Activated naive CD4-positive, alpha-beta T cell treated with anti-CD3 and anti-CD28 coated beads, Interleukin-2, amount 50 U/mL, for 24 hours (primary cell): Measurements from ENCODE around the gene RPL31.

Experiments
- H3K27ac Mint-ChIP-seq: one replicate; pipeline ENCODE4 v1.8.0; 2021; ENCODE audit warnings: mild to moderate bottlenecking, mixed read lengths
- H3K27me3 Mint-ChIP-seq: one replicate; pipeline ENCODE4 v1.8.0; 2021; ENCODE audit warnings: mixed read lengths
- H3K36me3 Mint-ChIP-seq: one replicate; pipeline ENCODE4 v1.8.0; 2021; ENCODE audit warnings: mixed read lengths
- H3K4me1 Mint-ChIP-seq: one replicate; pipeline ENCODE4 v1.8.0; 2021; ENCODE audit warnings: mixed read lengths
- H3K4me3 Mint-ChIP-seq: one replicate; pipeline ENCODE4 v1.8.0; 2021; ENCODE audit warnings: mild to moderate bottlenecking, mixed read lengths
- H3K9me3 Mint-ChIP-seq: one replicate; pipeline ENCODE4 v1.8.0; 2021; ENCODE audit warnings: mixed read lengths

RPL31 gene

GRCh38 chr2:101025561-101025960, 23.5 kb downstream of the RPL31 start:
- Mint-ChIP-seq H3K36me3 (no peaks in the 10 kb centered on the region), H3K9me3 (no peaks in the 10 kb centered on the region), H3K27me3 (no peaks in the 10 kb centered on the region), H3K27ac (no peak overlapping the region), H3K4me1 (no peaks in the 10 kb centered on the region), H3K4me3 (no peak overlapping the region)

GRCh38 chr2:101026253-101026701, 24.2 kb downstream of the RPL31 start:
- Mint-ChIP-seq H3K27ac (no peak overlapping the region), H3K4me3 (no peak overlapping the region), H3K27me3 (no peaks in the 10 kb centered on the region), H3K9me3 (no peaks in the 10 kb centered on the region), H3K36me3 (no peaks in the 10 kb centered on the region), H3K4me1 (no peaks in the 10 kb centered on the region)

DNA sequence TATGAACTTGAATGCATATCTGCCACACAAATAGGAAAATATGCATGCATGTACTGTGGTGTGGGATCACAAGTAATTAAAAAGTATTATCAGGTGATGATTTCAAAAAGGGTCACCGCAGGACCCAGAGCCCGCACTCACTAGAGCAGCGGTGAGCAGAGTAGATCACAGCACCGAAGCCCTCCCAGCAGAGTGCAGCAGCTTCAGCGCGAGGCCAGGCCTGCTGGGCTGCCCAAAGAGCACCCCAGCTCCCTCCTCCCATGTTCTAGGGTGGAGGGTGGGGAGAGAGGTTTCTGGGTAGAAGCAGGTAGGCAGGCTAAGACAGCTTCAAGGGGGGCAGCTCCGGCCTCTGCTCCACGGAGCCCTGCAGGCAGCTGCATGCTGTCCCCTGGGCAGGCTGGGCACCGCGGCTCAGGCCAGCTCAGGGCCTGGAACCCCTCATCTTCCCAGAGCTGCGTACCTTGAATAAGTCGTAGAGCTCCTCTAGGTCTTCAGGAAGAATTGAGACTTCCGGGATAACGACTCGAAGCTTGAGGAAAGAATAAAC, 24.9 kb downstream of the RPL31 start:
- Mint-ChIP-seq H3K27me3 (no peaks in the 10 kb centered on the region), H3K27ac (no peak overlapping the region), H3K4me3 (no peak overlapping the region), H3K36me3 (no peaks in the 10 kb centered on the region), H3K4me1 (no peaks in the 10 kb centered on the region), H3K9me3 (no peaks in the 10 kb centered on the region)

- H3K9me3 Mint-ChIP-seq, result no peaks in the 10 kb centered on the region
- H3K27me3 Mint-ChIP-seq, result no peaks in the 10 kb centered on the region
- no peaks in the 10 kb centered on the region for H3K4me1 Mint-ChIP-seq
- H3K36me3 Mint-ChIP-seq, result no peaks in the 10 kb centered on the region
- no peak overlapping the region for H3K4me3 Mint-ChIP-seq
- H3K27ac Mint-ChIP-seq, result no peak overlapping the region
Observed at GRCh38 chr2:101027852-101028251, 25.8 kb downstream of the RPL31 start.

GRCh38 chr2:101030866-101031554, 28.9 kb downstream of the RPL31 start:
- no peaks in the 10 kb centered on the region for H3K27me3 Mint-ChIP-seq
- no peak overlapping the region for H3K27ac Mint-ChIP-seq

DNA sequence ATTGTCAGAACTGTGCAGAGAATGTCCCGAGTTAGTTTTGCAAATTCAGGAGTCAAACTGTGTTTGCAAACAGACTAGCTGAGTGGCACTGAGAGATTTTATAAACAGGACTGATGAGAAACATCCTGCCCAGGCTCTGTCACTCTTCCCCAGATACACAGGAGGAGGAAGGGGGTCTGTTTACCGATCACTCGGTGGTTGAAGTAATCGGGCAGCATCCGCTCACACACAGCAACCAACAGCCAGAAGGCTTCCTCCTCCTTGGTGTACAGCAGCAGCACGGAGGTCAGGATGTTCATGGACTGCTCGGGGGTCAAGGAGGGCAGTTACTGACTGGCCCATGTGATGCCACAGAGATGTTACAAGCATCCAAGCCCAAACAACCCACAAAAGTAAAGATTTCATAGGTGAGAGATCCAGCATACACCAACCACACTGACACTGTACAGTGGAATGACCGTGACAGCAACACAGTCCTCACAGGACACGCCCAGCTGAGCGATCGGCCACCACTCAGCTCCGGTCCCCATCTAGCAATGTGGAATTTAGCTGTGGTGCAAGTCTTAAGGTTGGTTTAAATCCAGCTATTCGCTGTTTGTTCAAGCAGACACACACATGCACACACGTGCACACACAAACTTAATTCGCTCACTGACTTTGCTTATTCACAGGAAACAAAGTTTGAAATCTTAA, 30.1 kb downstream of the RPL31 start:
- no peaks in the 10 kb centered on the region for H3K9me3 Mint-ChIP-seq
- no peaks in the 10 kb centered on the region for H3K4me1 Mint-ChIP-seq

More at GRCh38 chr2:101030866-101031554, 28.9 kb downstream of the RPL31 start:
- no peaks in the 10 kb centered on the region for H3K36me3 Mint-ChIP-seq
- H3K9me3 Mint-ChIP-seq, result no peaks in the 10 kb centered on the region
- H3K4me1 Mint-ChIP-seq, result no peaks in the 10 kb centered on the region
- no peak overlapping the region for H3K4me3 Mint-ChIP-seq

DNA sequence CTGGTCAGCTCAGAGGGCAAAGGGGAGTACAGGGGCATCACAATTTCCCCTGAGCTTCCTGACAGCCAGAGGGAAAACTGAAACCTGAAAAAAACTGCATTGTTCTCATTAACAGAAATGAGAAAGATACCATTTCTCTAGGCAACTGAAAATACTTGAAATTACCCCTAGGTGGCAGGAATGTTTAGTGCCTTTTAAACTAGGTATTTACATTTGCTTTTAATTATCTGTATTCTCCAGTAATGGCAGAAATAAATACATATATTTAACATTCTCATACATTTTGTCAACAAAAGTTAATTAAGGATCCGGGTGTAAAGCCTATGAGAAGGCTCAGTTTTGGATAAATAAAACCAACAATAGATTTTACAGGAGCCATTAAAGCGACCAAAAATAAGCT, 34.5 kb downstream of the RPL31 start:
- Mint-ChIP-seq H3K4me3 (no peak overlapping the region), H3K9me3 (no peaks in the 10 kb centered on the region), H3K27ac (no peak overlapping the region), H3K36me3 (peaks cover 2% of the 10 kb centered on the region), H3K27me3 (no peaks in the 10 kb centered on the region), H3K4me1 (no peaks in the 10 kb centered on the region)

More for the DNA sequence above, 30.1 kb downstream of the RPL31 start:
- Mint-ChIP-seq H3K27me3 (no peaks in the 10 kb centered on the region), H3K36me3 (no peaks in the 10 kb centered on the region), H3K4me3 (no peak overlapping the region), H3K27ac (no peak overlapping the region)

GRCh38 chr2:101037161-101037755, 35.2 kb downstream of the RPL31 start:
- no peak overlapping the region for H3K27ac Mint-ChIP-seq
- peaks cover 2% of the 10 kb centered on the region for H3K36me3 Mint-ChIP-seq
- no peaks in the 10 kb centered on the region for H3K9me3 Mint-ChIP-seq
- no peak overlapping the region for H3K4me3 Mint-ChIP-seq
- H3K27me3 Mint-ChIP-seq, result no peaks in the 10 kb centered on the region
- no peaks in the 10 kb centered on the region for H3K4me1 Mint-ChIP-seq

- no peaks in the 10 kb centered on the region for H3K27me3 Mint-ChIP-seq
Observed at GRCh38 chr2:101038455-101039255, 36.6 kb downstream of the RPL31 start.

GRCh38 chr2:101040072-101040471, 38.0 kb downstream of the RPL31 start:
- Mint-ChIP-seq H3K4me1 (no peaks in the 10 kb centered on the region), H3K4me3 (no peak overlapping the region), H3K9me3 (no peaks in the 10 kb centered on the region), H3K27ac (no peak overlapping the region), H3K36me3 (peaks cover 2% of the 10 kb centered on the region), H3K27me3 (no peaks in the 10 kb centered on the region)

More at GRCh38 chr2:101038455-101039255, 36.6 kb downstream of the RPL31 start:
- Mint-ChIP-seq H3K36me3 (peaks cover 2% of the 10 kb centered on the region), H3K4me3 (no peak overlapping the region), H3K9me3 (no peaks in the 10 kb centered on the region), H3K4me1 (no peaks in the 10 kb centered on the region), H3K27ac (no peak overlapping the region)

DNA sequence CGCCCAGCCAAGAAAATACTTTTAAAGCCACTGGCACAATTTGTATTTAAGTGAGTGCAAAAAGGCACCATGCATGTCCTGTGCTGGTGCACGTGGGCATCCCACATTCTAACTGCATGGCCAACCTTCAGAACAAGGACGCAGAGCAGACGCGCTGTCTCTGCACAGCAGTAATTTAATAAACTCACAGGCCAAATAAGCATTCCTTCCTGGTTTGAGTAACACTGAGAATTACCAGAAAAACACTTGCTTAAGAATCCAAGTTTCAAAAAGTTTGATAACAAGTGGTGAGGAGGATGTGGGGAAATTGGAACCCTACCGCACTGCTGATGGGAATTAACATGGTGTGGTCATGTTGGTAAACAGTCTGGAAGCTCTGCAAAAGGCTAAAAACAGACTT, 38.7 kb downstream of the RPL31 start:
- H3K36me3 Mint-ChIP-seq, result peaks cover 2% of the 10 kb centered on the region
- no peak overlapping the region for H3K27ac Mint-ChIP-seq
- H3K27me3 Mint-ChIP-seq, result no peaks in the 10 kb centered on the region
- no peaks in the 10 kb centered on the region for H3K9me3 Mint-ChIP-seq
- H3K4me1 Mint-ChIP-seq, result no peaks in the 10 kb centered on the region
- H3K4me3 Mint-ChIP-seq, result no peak overlapping the region

- H3K4me3 Mint-ChIP-seq, result no peak overlapping the region
- H3K27me3 Mint-ChIP-seq, result no peaks in the 10 kb centered on the region
- no peak overlapping the region for H3K27ac Mint-ChIP-seq
- no peaks in the 10 kb centered on the region for H3K9me3 Mint-ChIP-seq
- H3K36me3 Mint-ChIP-seq, result peaks cover 2% of the 10 kb centered on the region
- no peaks in the 10 kb centered on the region for H3K4me1 Mint-ChIP-seq
Observed at GRCh38 chr2:101041413-101041812, 39.3 kb downstream of the RPL31 start.

DNA sequence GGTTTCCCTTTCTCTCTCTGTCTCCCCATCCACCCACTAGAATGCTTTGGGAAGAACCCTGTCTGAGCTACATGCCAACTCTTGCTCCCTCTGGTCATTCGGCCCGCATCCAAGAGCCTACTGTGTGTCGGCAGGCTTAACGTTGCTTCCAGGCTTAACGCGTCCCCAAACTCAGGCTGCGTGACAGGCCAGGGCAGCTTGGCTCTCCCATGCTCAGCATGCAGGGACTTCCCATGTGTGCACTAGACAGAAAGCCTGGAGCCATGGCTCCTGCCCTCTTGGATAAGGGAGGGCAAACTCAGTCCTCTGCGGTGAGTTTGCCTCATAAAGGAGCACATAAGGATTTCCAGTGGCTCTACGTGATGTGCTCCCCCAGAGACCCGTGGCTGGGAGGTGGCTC, 43.2 kb downstream of the RPL31 start:
- Mint-ChIP-seq H3K9me3 (no peaks in the 10 kb centered on the region), H3K27me3 (no peaks in the 10 kb centered on the region), H3K4me3 (no peak overlapping the region), H3K4me1 (no peaks in the 10 kb centered on the region), H3K36me3 (no peaks in the 10 kb centered on the region), H3K27ac (no peak overlapping the region)

- Mint-ChIP-seq H3K4me1 (no peaks in the 10 kb centered on the region), H3K27ac (no peak overlapping the region), H3K27me3 (no peaks in the 10 kb centered on the region), H3K4me3 (no peak overlapping the region), H3K9me3 (no peaks in the 10 kb centered on the region), H3K36me3 (no peaks in the 10 kb centered on the region)
Observed at GRCh38 chr2:101047075-101047766, 45.1 kb downstream of the RPL31 start.

DNA sequence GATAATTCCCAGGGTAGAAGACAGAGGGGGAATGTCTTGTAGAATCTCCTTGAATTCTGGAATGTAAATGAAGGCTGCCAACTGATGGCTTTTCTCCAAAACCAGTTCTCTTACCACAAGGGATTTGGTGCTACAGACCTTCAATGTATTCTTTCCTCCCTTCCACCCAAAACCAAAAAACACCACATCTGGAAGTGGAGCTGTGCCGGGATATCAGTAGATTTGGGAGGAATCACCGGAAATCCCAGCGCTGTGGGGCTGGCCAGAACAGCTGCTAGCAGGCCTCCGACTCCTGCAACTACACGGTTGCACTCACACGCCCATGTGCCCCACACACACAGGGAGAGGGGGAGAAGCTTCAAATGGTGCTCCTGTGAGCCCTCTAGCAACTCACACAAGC, 45.7 kb downstream of the RPL31 start:
- H3K27ac Mint-ChIP-seq, result no peak overlapping the region
- H3K36me3 Mint-ChIP-seq, result no peaks in the 10 kb centered on the region
- no peaks in the 10 kb centered on the region for H3K9me3 Mint-ChIP-seq
- H3K4me1 Mint-ChIP-seq, result no peaks in the 10 kb centered on the region
- no peaks in the 10 kb centered on the region for H3K27me3 Mint-ChIP-seq
- no peak overlapping the region for H3K4me3 Mint-ChIP-seq
